Esophagus squamous epithelium (tissue), 4 donors: ENCODE results near the gene CSDE1.

Experiments used
- POLR2A ChIP-seq, 4 donors: fragments of 450-650 bp; IDR thresholded peaks; one replicate each; pipeline ENCODE4 v1.6.1; 2017; ENCODE audit warnings: antibody characterized with exemption in 4 of 4, mild to moderate bottlenecking in 4 of 4, moderate library complexity in 3 of 4
- TF ChIP-seq, protein P1 (sequence below), 6 experiments: fragments of 450-650 bp in 4 of 6; fragments of 200-600 bp in 2 of 6; sonication (generic) in 2 of 6; IDR thresholded peaks; one replicate each; pipeline ENCODE4 v1.5.1; 2016 to 2019; ENCODE audit warnings: antibody characterized with exemption in 6 of 6, mild to moderate bottlenecking in 4 of 6, moderate library complexity in 4 of 6

DNA sequence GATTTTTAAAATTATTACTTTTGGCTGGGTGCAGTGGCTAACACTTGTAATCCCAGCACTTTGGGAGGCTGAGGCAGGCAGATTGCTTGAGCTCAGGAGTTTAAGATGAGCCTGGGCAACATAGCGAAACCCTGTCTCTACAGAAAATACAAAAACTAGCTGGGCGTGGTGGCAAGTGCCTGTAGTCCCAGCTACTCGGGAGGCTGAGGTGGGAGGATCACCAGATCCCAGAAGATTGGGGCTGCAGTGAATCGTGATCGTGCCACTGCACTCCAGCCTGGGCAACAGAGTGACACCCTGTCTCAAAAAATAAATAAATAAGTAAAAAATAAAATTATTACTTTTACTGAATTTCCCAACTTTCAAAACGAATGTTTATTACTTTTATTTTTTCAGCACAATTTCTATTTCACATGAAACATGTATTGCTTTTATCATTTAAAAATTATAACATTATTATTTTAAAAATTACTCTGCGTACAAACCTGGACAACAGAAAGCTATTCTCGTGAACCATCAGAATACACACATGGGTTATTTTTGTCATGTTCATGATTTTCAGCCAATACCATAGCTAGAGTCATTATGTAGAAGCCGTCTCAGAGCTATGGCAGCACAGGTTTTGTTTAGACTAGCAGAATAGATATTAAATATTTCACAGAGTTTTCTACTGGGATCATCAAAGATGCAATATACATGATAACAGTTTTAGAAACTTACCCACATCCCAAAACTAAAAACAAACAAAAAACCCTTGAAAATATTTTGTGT, 63.1 kb downstream of the CSDE1 start:
- TF ChIP-seq, protein P1, sequence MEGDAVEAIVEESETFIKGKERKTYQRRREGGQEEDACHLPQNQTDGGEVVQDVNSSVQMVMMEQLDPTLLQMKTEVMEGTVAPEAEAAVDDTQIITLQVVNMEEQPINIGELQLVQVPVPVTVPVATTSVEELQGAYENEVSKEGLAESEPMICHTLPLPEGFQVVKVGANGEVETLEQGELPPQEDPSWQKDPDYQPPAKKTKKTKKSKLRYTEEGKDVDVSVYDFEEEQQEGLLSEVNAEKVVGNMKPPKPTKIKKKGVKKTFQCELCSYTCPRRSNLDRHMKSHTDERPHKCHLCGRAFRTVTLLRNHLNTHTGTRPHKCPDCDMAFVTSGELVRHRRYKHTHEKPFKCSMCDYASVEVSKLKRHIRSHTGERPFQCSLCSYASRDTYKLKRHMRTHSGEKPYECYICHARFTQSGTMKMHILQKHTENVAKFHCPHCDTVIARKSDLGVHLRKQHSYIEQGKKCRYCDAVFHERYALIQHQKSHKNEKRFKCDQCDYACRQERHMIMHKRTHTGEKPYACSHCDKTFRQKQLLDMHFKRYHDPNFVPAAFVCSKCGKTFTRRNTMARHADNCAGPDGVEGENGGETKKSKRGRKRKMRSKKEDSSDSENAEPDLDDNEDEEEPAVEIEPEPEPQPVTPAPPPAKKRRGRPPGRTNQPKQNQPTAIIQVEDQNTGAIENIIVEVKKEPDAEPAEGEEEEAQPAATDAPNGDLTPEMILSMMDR (IDR thresholded peaks at IDR 0.05): no peak
- no peak for TF ChIP-seq POLR2A (IDR thresholded peaks at IDR 0.05)
